Astrocyte (in vitro differentiated cells and primary cell): ENCODE measurements around the gene ATP9A. TPM values are rescaled to one million over a fixed set of nuclear protein-coding genes. Genes with fewer than 3 reads are reported as not detected.
"Not testable (repeated sequence)": the region's sequence is repeated elsewhere in the genome, so short reads cannot be mapped to it uniquely, and the experiment has no call there.

Source experiments
- DNase-seq: peaks from one replicate; pipeline ENCODE4 v3.0.0-alpha.2; 2010; ENCODE audit warnings: low read depth
- FAIRE-seq: peaks from 2 replicates; lab custom pipeline; 2011; peaks lifted over from hg19 to GRCh38; lab: Jason Lieb, UNC
- H2AFZ ChIP-seq: 2 replicates; pipeline ENCODE4 v1.6.0; 2012; ENCODE audit warnings: low read depth, low read length, inconsistent platforms
- H3K27ac ChIP-seq: 2 replicates; pipeline ENCODE4 v1.5.1; 2011; ENCODE audit warnings: low read depth, low read length, inconsistent platforms
- H3K27me3 ChIP-seq: 2 replicates; pipeline ENCODE4 v1.6.0; 2011; ENCODE audit warnings: low read length, inconsistent platforms; ENCODE audit not compliant: insufficient read depth
- H3K36me3 ChIP-seq: 2 replicates; pipeline ENCODE4 v1.5.1; 2011; ENCODE audit warnings: low read length, inconsistent platforms; ENCODE audit not compliant: insufficient read depth
- H3K4me1 ChIP-seq: 2 replicates; pipeline ENCODE4 v1.5.1; 2011; ENCODE audit warnings: low read length, inconsistent platforms; ENCODE audit not compliant: insufficient read depth
- H3K4me2 ChIP-seq: 2 replicates; pipeline ENCODE4 v1.6.0; 2012; ENCODE audit warnings: low read length, inconsistent platforms
- H3K4me3 ChIP-seq: 2 replicates; pipeline ENCODE4 v1.5.1; 2011; ENCODE audit warnings: low read depth, mild to moderate bottlenecking, low read length, inconsistent platforms; ENCODE audit not compliant: insufficient read depth
- H3K79me2 ChIP-seq: 2 replicates; pipeline ENCODE4 v1.6.0; 2012; ENCODE audit warnings: mild to moderate bottlenecking, low read length, inconsistent platforms; ENCODE audit not compliant: insufficient read depth
- H3K9ac ChIP-seq: 2 replicates; pipeline ENCODE4 v1.6.0; 2012; ENCODE audit warnings: mild to moderate bottlenecking, low read length, inconsistent platforms
- H3K9me3 ChIP-seq: 2 replicates; pipeline ENCODE4 v1.5.1; 2012; ENCODE audit warnings: low read depth, mild to moderate bottlenecking, low read length, inconsistent platforms; ENCODE audit not compliant: insufficient read depth
- H4K20me1 ChIP-seq: 2 replicates; pipeline ENCODE4 v1.6.0; 2012; ENCODE audit warnings: low read length, inconsistent platforms; ENCODE audit not compliant: insufficient read depth
- H3K27ac Mint-ChIP-seq: one replicate; pipeline ENCODE4 v1.8.0; 2021; ENCODE audit warnings: mild to moderate bottlenecking, mixed read lengths; ENCODE audit not compliant: unreplicated experiment
- H3K27me3 Mint-ChIP-seq: one replicate; pipeline ENCODE4 v1.8.0; 2021; ENCODE audit warnings: low read depth, mixed read lengths; ENCODE audit not compliant: unreplicated experiment
- H3K36me3 Mint-ChIP-seq: one replicate; pipeline ENCODE4 v1.8.0; 2021; ENCODE audit warnings: low read depth, mixed read lengths; ENCODE audit not compliant: unreplicated experiment
- H3K4me1 Mint-ChIP-seq: one replicate; pipeline ENCODE4 v1.8.0; 2021; ENCODE audit warnings: low read depth, mixed read lengths; ENCODE audit not compliant: unreplicated experiment
- H3K4me3 Mint-ChIP-seq: one replicate; pipeline ENCODE4 v1.8.0; 2021; ENCODE audit warnings: mild to moderate bottlenecking, moderate library complexity, mixed read lengths; ENCODE audit not compliant: unreplicated experiment
- H3K9me3 Mint-ChIP-seq: one replicate; pipeline ENCODE4 v1.8.0; 2021; ENCODE audit warnings: mild to moderate bottlenecking, mixed read lengths; ENCODE audit not compliant: unreplicated experiment
- EZH2 ChIP-seq: IDR thresholded peaks from 2 replicates; pipeline ENCODE4 v1.6.1; 2012; ENCODE audit warnings: mild to moderate bottlenecking, low read length, inconsistent platforms; ENCODE audit not compliant: insufficient read depth
- total RNA-seq: library from RNA; stranded (reverse); gene quantifications from 2 replicates; pipeline ENCODE4 v1.2.1, GENCODE V29; 2021
- TF ChIP-seq, protein P1 (sequence below): IDR thresholded peaks from 2 replicates; pipeline ENCODE4 v1.5.1; 2011; ENCODE audit warnings: low read depth, mild to moderate bottlenecking, inconsistent platforms, low read length, moderate library complexity; ENCODE audit not compliant: insufficient read depth

The ATP9A gene
- total RNA-seq, 1 donor from 2014 or later: 12.9 TPM

GRCh38 chr20:51738877-51739447, 29.2 kb downstream of the ATP9A start:
- no peak overlapping the region for H3K27ac ChIP-seq
- peaks cover 19% of the 10 kb centered on the region for H4K20me1 ChIP-seq
- H3K27ac Mint-ChIP-seq: no peak overlapping the region
- no peaks in the 10 kb centered on the region for H3K9me3 Mint-ChIP-seq
- no peak overlapping the region for H3K9ac ChIP-seq
- H3K79me2 ChIP-seq: peaks cover 30% of the 10 kb centered on the region
- H3K27me3 Mint-ChIP-seq: no peaks in the 10 kb centered on the region
- no peak overlapping the region for H3K4me3 Mint-ChIP-seq
- peaks cover 12% of the 10 kb centered on the region for H3K4me1 ChIP-seq
- peaks cover 6% of the 10 kb centered on the region for H3K4me1 Mint-ChIP-seq
- H3K4me2 ChIP-seq: no peak overlapping the region
- no peak for DNase-seq
- H3K36me3 ChIP-seq: no peaks in the 10 kb centered on the region
- no peak overlapping the region for H3K4me3 ChIP-seq
- no peak for TF ChIP-seq EZH2
- TF ChIP-seq, protein P1, sequence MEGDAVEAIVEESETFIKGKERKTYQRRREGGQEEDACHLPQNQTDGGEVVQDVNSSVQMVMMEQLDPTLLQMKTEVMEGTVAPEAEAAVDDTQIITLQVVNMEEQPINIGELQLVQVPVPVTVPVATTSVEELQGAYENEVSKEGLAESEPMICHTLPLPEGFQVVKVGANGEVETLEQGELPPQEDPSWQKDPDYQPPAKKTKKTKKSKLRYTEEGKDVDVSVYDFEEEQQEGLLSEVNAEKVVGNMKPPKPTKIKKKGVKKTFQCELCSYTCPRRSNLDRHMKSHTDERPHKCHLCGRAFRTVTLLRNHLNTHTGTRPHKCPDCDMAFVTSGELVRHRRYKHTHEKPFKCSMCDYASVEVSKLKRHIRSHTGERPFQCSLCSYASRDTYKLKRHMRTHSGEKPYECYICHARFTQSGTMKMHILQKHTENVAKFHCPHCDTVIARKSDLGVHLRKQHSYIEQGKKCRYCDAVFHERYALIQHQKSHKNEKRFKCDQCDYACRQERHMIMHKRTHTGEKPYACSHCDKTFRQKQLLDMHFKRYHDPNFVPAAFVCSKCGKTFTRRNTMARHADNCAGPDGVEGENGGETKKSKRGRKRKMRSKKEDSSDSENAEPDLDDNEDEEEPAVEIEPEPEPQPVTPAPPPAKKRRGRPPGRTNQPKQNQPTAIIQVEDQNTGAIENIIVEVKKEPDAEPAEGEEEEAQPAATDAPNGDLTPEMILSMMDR: no peak
- H3K27me3 ChIP-seq: no peaks in the 10 kb centered on the region
- FAIRE-seq: no peak
- no peak overlapping the region for H2AFZ ChIP-seq
- H3K9me3 ChIP-seq: no peaks in the 10 kb centered on the region
- H3K36me3 Mint-ChIP-seq: peaks cover 4% of the 10 kb centered on the region

DNA sequence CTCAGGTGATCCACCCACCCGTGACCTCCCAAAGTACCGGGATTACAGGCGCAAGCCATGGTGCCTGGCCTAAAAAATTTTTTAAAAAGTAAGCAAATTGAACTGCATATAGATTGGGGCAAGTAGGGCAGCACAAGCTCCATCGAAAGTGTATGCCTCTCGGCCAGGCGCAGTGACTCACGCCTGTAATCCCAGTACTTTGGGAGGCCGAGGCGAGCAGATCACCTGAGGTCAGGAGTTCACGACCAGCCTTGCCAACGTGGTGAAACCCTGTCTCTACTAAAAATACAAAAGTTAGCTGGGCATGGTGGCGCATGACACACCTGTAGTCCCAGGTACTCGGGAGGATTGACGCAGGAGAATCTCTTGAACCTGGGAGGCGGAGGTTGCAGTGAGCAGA, 29.9 kb downstream of the ATP9A start:
- H3K27me3 ChIP-seq, H3K4me3 Mint-ChIP-seq, H3K36me3 Mint-ChIP-seq, H3K27ac Mint-ChIP-seq, H3K27me3 Mint-ChIP-seq, H3K9ac ChIP-seq, H3K9me3 ChIP-seq, DNase-seq, H3K9me3 Mint-ChIP-seq, H3K4me3 ChIP-seq, H3K4me1 Mint-ChIP-seq, H2AFZ ChIP-seq, H3K36me3 ChIP-seq, H3K27ac ChIP-seq, FAIRE-seq, H3K4me2 ChIP-seq: not testable (repeated sequence)
- peaks cover 30% of the 10 kb centered on the region for H3K79me2 ChIP-seq
- H4K20me1 ChIP-seq: peaks cover 19% of the 10 kb centered on the region
- peaks cover 12% of the 10 kb centered on the region for H3K4me1 ChIP-seq

GRCh38 chr20:51736947-51737346, 31.2 kb downstream of the ATP9A start:
- Mint-ChIP-seq H3K4me1 (peaks cover 6% of the 10 kb centered on the region), H3K27ac (no peak overlapping the region)
- no peak overlapping the region for H3K4me2 ChIP-seq

More at GRCh38 chr20:51736947-51737346, 31.2 kb downstream of the ATP9A start:
- no peaks in the 10 kb centered on the region for H3K9me3 Mint-ChIP-seq
- Histone ChIP-seq H4K20me1 (peaks cover 23% of the 10 kb centered on the region), H3K36me3 (no peaks in the 10 kb centered on the region), H3K9me3 (no peaks in the 10 kb centered on the region), H3K9ac (no peak overlapping the region), H3K4me3 (no peak overlapping the region), H3K4me1 (peaks cover 5% of the 10 kb centered on the region), H3K79me2 (peaks cover 28% of the 10 kb centered on the region), H2AFZ (no peak overlapping the region), H3K27me3 (no peaks in the 10 kb centered on the region), H3K27ac (no peak overlapping the region)
- TF ChIP-seq, protein P1: no peak
- no peak for TF ChIP-seq EZH2
- no peaks in the 10 kb centered on the region for H3K27me3 Mint-ChIP-seq
- no peak overlapping the region for H3K4me3 Mint-ChIP-seq
- DNase-seq (no peak), FAIRE-seq (no peak)
- H3K36me3 Mint-ChIP-seq: peaks cover 4% of the 10 kb centered on the region
